Natural killer cell treated with Interleukin-12 subunit alpha and Interleukin-12 subunit beta and Interleukin-15 and Interleukin-18, amount 100 ng/mL, for 72 hours (primary cell): ENCODE measurements around the gene HES1. TPM values are rescaled to one million over a fixed set of nuclear protein-coding genes. Genes with fewer than 3 reads are reported as not detected.
A peak's percentile ranks its signal among the peaks of the same experiment; 100 is the strongest.

Experiments used
- ATAC-seq, 2 donors: fragments of 150-1000 bp; cut with Tn5 transposase in 1 of 2; sonication (Bioruptor Pico), chemical (Tn5 transposase) in 1 of 2; 2 replicates each; pipeline ENCODE4 v1.10.0; 2021
- DNase-seq: peaks from one replicate; pipeline ENCODE4 v3.0.0; 2022; ENCODE audit warnings: low spot score
- H3K27ac Mint-ChIP-seq, 2 donors: 1 replicate in 1 of 2; 2 replicates in 1 of 2; pipeline ENCODE4 v1.8.0; 2022; ENCODE audit warnings: mixed read lengths in 2 of 2, mild to moderate bottlenecking in 1 of 2, moderate library complexity in 1 of 2
- H3K27me3 Mint-ChIP-seq, 2 donors: 1 replicate in 1 of 2; 2 replicates in 1 of 2; pipeline ENCODE4 v1.8.0; 2022; ENCODE audit warnings: mixed read lengths in 2 of 2
- H3K36me3 Mint-ChIP-seq: one replicate; pipeline ENCODE4 v1.8.0; 2022; ENCODE audit warnings: mixed read lengths
- H3K4me1 Mint-ChIP-seq, 2 donors: 1 replicate in 1 of 2; 2 replicates in 1 of 2; pipeline ENCODE4 v1.8.0; 2022; ENCODE audit warnings: low read depth in 2 of 2, mixed read lengths in 2 of 2, mild to moderate bottlenecking in 1 of 2
- H3K4me3 Mint-ChIP-seq: one replicate; pipeline ENCODE4 v1.8.0; 2022; ENCODE audit warnings: mixed read lengths
- H3K9me3 Mint-ChIP-seq: 2 replicates; pipeline ENCODE4 v1.8.0; 2022; ENCODE audit warnings: mixed read lengths
- total RNA-seq, 2 donors: library from RNA; stranded (reverse); gene quantifications; one replicate each; pipeline ENCODE4 v1.2.3, GENCODE V29; 2022

The HES1 gene
- total RNA-seq, 2 donors from 2014 or later, result 0.28 TPM; not detected in 1

DNA sequence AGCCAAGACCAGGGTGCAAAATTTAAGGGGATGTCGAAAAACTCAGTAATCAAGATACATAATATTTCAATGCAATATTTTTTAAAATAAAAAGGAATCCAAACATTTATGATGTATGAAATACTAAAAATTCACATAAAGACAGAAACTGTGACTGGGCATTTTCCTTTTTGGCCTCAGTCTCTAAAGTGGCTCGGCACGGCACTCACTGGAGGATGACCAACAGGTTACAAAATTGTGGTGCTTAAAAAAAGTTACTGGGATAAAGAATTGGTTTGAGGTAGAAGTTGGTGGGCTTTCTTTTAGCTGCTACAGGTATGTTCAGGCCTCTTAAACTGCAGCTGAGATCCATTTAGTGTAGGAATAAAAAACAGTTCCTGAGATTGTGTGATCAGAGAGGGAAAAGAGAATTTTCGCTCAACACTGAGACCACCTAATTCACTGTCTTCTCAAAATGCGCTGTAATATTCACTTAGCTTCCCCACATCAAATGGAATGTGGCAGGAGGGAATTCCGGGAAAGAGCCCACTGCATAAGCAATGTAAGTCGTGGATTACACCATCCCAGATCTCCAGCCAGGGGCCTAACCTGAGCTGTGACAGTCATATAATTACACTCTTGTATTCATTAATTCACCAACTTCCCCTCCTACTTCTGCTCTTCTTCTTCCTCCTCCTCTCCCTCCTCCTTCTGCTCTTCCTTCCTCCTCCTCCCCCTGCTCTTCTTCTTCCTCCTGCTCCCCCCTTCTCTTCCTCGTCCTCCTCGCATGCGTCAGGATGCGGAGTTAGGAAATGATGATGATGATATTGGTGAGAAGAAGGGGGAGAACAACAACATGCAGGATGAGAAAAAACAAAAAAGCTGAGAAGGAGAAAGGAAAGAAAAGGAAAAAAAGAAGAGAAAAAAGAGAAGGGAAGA is 45.9 kb downstream of the HES1 start:
- Mint-ChIP-seq H3K27me3 (peaks cover 18 to 25% of the 10 kb centered on the region in 2 donors), H3K4me3 (no peak overlapping the region), H3K9me3 (no peaks in the 10 kb centered on the region), H3K36me3 (no peaks in the 10 kb centered on the region), H3K27ac (no peak overlapping the region), H3K4me1 (no peaks in the 10 kb centered on the region)
- DNase-seq (no peak), ATAC-seq (no peak)

DNA sequence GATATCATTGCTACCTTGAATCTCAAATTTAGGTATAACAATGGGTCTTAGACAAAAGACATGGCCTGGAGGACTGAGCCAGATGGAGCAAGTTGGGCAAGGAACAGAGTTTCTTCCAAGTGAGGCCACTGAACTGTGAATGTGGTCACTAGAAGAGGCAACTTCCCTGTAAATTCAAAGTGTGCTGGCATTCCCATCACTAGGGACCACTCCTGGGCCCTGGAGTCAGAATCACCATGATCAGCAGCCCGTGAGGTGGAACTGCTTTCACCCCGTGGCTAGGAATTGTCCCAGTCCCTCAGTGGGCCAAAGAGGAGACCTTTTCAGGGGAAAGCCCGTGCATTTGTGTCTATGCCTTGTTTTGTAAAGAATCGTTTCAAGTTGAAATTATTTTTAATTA is 47.3 kb downstream of the HES1 start:
- ATAC-seq, result no peak
- Mint-ChIP-seq H3K36me3 (no peaks in the 10 kb centered on the region), H3K9me3 (no peaks in the 10 kb centered on the region), H3K27ac (no peak overlapping the region), H3K4me3 (no peak overlapping the region), H3K4me1 (no peaks in the 10 kb centered on the region), H3K27me3 (peaks cover 12 to 21% of the 10 kb centered on the region in 2 donors)
- no peak for DNase-seq

DNA sequence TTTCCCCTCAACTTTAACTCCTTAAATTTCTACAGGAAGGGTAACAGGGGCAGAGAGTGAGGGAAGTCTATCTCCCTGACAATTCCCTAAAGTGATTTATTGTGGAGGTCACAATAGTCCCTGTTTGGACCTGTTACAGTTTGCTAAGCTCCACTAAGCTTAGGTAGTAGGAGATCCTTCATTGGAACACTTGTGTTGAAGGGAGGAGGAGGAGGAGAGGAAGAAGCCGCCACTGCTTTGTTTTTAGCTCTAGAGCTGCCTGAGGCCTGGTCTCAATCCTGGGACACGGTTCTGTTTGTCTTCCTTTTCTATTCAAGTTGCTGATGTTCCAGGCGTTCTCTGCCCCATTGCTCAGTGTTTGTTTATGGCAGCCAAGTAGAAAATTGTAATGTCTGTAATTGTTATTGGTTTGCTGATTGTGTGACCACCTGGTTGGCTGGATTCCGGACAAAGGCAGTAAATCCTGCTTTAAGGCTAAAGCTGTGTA is 48.4 kb downstream of the HES1 start:
- DNase-seq (no peak), ATAC-seq (no peak)
- no peaks in the 10 kb centered on the region for H3K36me3 Mint-ChIP-seq
- H3K4me1 Mint-ChIP-seq, result no peaks in the 10 kb centered on the region
- H3K27me3 Mint-ChIP-seq, result peaks cover 10 to 11% of the 10 kb centered on the region in 2 donors
- H3K9me3 Mint-ChIP-seq, result no peaks in the 10 kb centered on the region
- H3K27ac Mint-ChIP-seq, result no peak overlapping the region
- no peak overlapping the region for H3K4me3 Mint-ChIP-seq

DNA sequence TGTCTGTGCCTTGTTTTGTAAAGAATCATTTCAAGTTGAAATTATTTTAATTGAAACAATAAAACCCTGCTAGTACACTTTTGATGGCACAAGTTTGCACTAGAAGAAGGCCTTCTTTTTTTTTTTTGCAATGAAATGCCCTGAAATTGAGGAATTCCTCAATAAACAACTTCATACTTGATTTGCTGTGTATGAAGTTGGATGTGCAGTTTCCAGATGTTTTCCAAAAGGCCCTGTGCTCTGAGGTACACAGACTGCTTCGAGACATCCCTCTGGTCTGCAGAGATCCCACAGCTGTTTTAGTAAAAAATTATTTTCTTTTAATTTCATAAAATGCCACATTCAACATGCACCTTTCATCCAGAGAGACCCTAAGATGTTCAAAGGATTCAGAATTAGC is 48.9 kb downstream of the HES1 start:
- no peaks in the 10 kb centered on the region for H3K9me3 Mint-ChIP-seq
- H3K4me1 Mint-ChIP-seq, result no peaks in the 10 kb centered on the region
- H3K4me3 Mint-ChIP-seq, result no peak overlapping the region
- H3K27ac Mint-ChIP-seq, result no peak overlapping the region
- DNase-seq, result no peak
- no peaks in the 10 kb centered on the region for H3K36me3 Mint-ChIP-seq
- no peak for ATAC-seq
- H3K27me3 Mint-ChIP-seq, result peaks cover 6% of the 10 kb centered on the region in 2 donors

DNA sequence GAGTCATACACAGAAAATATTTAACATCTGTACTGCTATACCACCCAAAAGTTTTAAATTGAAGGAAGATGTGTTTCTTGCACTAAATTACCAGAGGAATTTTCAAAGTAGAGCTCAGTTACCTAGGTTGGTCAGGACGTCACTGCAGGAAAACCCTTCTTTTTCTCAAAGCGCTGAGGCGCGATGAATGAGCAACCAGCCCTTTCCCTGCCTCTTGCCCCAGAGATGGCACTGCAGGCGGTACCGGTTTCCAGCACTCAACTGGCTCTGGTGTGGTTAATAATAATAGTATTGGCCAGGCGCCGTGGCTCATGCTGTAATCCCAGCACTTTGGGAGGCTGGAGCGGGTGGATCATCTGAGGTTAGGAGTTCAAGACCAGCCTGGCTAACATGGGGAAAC is 49.3 kb downstream of the HES1 start:
- Mint-ChIP-seq H3K27me3 (peaks cover 4 to 5% of the 10 kb centered on the region in 2 donors), H3K4me3 (no peak overlapping the region), H3K9me3 (no peaks in the 10 kb centered on the region), H3K27ac (no peak overlapping the region), H3K4me1 (no peaks in the 10 kb centered on the region), H3K36me3 (no peaks in the 10 kb centered on the region)
- DNase-seq (no peak), ATAC-seq (no peak)

DNA sequence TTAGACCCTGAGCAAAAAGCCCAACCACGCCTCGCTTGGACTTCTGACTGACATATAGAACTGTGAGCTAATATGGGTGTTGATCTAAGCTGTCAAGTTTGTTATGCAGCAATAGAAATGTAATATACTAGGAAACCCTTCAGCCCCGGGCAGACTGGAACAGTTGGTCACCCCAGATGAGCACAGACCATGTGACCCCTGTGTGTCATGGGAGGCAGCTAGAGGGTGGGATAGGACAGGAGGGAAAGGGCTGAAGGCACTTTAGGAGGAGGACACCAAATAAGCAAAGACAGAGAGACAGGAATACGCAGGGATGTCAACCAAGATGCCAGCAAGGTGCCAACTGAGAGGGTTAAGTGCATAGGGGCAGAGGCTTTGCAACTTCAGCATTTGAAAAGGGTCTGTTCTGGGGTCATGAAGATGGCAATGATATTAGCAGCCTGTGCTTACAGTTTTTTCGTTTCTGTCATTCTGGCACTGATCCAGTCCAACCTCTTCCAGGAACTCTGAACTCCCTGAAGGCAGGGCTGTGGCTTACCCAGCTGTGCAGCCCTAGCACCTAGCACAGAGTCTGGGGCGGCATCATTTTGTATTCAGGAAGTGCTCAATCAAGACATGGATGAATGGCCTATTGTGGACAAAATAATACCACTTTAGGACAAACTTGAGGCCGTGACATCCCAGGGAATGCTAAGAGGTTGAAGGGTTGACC is 51.4 kb downstream of the HES1 start:
- H3K27ac Mint-ChIP-seq, result no peak overlapping the region
- no peaks in the 10 kb centered on the region for H3K9me3 Mint-ChIP-seq

More for the DNA sequence above, 51.4 kb downstream of the HES1 start:
- no peaks in the 10 kb centered on the region for H3K36me3 Mint-ChIP-seq
- no peak for DNase-seq
- no peak overlapping the region for H3K4me3 Mint-ChIP-seq
- peak in 1 of 2 donors; percentile 27 for ATAC-seq
- H3K27me3 Mint-ChIP-seq, result peaks cover 0 to 7% of the 10 kb centered on the region in 2 donors
- no peaks in the 10 kb centered on the region for H3K4me1 Mint-ChIP-seq

Other genes with a start within 250 kb of the HES1 start
- gene CPN2, start 215.2 kb downstream of the HES1 start, total RNA-seq, result not detected
- not detected for gene LRRC15, start 233.6 kb downstream of the HES1 start, total RNA-seq